Left ventricle myocardium inferior (tissue), 1 donor: ENCODE results near the gene HS3ST6. TPM values are rescaled to one million over a fixed set of nuclear protein-coding genes. Genes with fewer than 3 reads are reported as not detected.

Experiments
- DNase-seq: peaks from one replicate; pipeline ENCODE4 v3.0.0-alpha.2; 2020
- H3K27ac ChIP-seq: fragments of 200-600 bp; replicated peaks from 2 replicates; pipeline ENCODE4 v1.8.0; 2021
- H3K27me3 ChIP-seq: fragments of 200-600 bp; 2 replicates; pipeline ENCODE4 v1.8.0; 2021; ENCODE audit warnings: low read depth
- H3K36me3 ChIP-seq: fragments of 200-600 bp; 2 replicates; pipeline ENCODE4 v1.8.0; 2021
- H3K4me1 ChIP-seq: fragments of 200-600 bp; 2 replicates; pipeline ENCODE4 v1.8.0; 2021
- H3K4me3 ChIP-seq: fragments of 200-600 bp; 2 replicates; pipeline ENCODE4 v1.8.0; 2021; ENCODE audit warnings: mild to moderate bottlenecking, moderate library complexity
- H3K9me3 ChIP-seq: fragments of 200-600 bp; replicated peaks from 2 replicates; pipeline ENCODE4 v1.8.0; 2021
- CTCF ChIP-seq: fragments of 200-600 bp; IDR thresholded peaks from 2 replicates; pipeline ENCODE4 v1.8.0; 2021; ENCODE audit warnings: antibody characterized with exemption, mild to moderate bottlenecking, borderline replicate concordance
- intact Hi-C: fragments of 100-400 bp; cut with micrococcal nuclease; formaldehyde crosslinking; loops from one replicate; pipeline ENCODE4 v1.11.0; 2022
- total RNA-seq: library from RNA; stranded (reverse); fragmentation: NEBNext Ultra II Directional; extraction: Animal tissue kit (Norgen Biotek cat#: 25700); gene quantifications from one replicate; pipeline ENCODE4 v1.2.1, GENCODE V29; 2021
- donor health status: DM: no; HTN: yes; CAD: no; lungs with severe emphysema.

The HS3ST6 gene
- total RNA-seq, 1 donor from 2014 or later: not detected

- intact Hi-C loops: no loop called here
- peak overlapping the region; percentile 64 for H3K4me3 ChIP-seq
- no peak for DNase-seq
- no peaks in the 10 kb centered on the region for H3K27me3 ChIP-seq
- TF ChIP-seq CTCF: no peak
- peaks cover 35% of the 10 kb centered on the region for H3K4me1 ChIP-seq
- no peaks in the 10 kb centered on the region for H3K9me3 ChIP-seq
- peak overlapping the region; percentile 89 for H3K27ac ChIP-seq
- peaks cover 3% of the 10 kb centered on the region for H3K36me3 ChIP-seq
Measured at GRCh38 chr16:1950047-1950446, 31.8 kb upstream of the HS3ST6 start.

- no peaks in the 10 kb centered on the region for H3K9me3 ChIP-seq
- no peak for DNase-seq
- H3K36me3 ChIP-seq: peaks cover 3% of the 10 kb centered on the region
- no peak for TF ChIP-seq CTCF
- no peak overlapping the region for H3K4me3 ChIP-seq
- intact Hi-C loops: no loop called here
- H3K27me3 ChIP-seq: no peaks in the 10 kb centered on the region
- H3K4me1 ChIP-seq: peaks cover 35% of the 10 kb centered on the region
- peak overlapping the region; percentile 38 for H3K27ac ChIP-seq
Measured at GRCh38 chr16:1949507-1949906, 31.3 kb upstream of the HS3ST6 start.

GRCh38 chr16:1947369-1947670, 29.1 kb upstream of the HS3ST6 start:
- Histone ChIP-seq H3K4me3 (no peak overlapping the region), H3K27me3 (no peaks in the 10 kb centered on the region), H3K4me1 (peaks cover 51% of the 10 kb centered on the region), H3K27ac (peak overlapping the region; percentile 46), H3K36me3 (peaks cover 3% of the 10 kb centered on the region), H3K9me3 (no peaks in the 10 kb centered on the region)
- no peak for TF ChIP-seq CTCF
- intact Hi-C loops: no loop called here
- DNase-seq: no peak

GRCh38 chr16:1946495-1947368, 28.5 kb upstream of the HS3ST6 start:
- Histone ChIP-seq H3K4me1 (peaks cover 56% of the 10 kb centered on the region), H3K27ac (peak overlapping the region; percentile 46)

More at GRCh38 chr16:1946495-1947368, 28.5 kb upstream of the HS3ST6 start:
- intact Hi-C loops: no loop called here
- TF ChIP-seq CTCF: no peak
- Histone ChIP-seq H3K4me3 (no peak overlapping the region), H3K27me3 (no peaks in the 10 kb centered on the region), H3K36me3 (peaks cover 3% of the 10 kb centered on the region), H3K9me3 (no peaks in the 10 kb centered on the region)
- DNase-seq: no peak
